HL-60 (cell line): Measurements from ENCODE around the gene GADD45B.

Experiments
- POLR2AphosphoS5 ChIP-seq: IDR thresholded peaks from 2 replicates; pipeline ENCODE4 v1.6.1; 2012; ENCODE audit warnings: low read depth
- TF ChIP-seq, protein P1 (sequence below): IDR thresholded peaks from one replicate; pipeline ENCODE4 v1.5.1; 2011; ENCODE audit warnings: low read length, control low read depth, inconsistent platforms; ENCODE audit not compliant: insufficient read depth

DNA sequence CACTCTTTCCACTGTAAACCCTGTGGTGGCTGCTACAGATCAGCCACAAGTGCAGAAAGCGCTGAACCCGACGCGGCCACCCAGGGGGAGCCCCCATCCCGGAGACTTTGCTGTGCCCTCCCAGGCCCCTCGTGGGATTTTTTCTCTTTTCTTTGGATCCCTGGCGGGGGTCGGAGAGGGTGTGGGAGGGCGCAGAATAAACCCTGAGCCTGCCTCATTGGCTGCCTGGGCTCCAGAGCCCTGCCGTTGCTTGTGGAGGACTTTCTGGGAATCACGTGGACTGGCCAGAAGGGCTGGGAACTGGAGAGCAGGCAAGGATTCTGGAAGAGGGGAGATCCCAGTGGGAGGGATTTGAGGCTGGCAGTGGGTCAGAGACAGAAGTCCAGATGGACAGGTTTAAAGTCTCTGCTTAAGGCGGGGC is 24.9 kb downstream of the GADD45B start:
- TF ChIP-seq, protein P1, sequence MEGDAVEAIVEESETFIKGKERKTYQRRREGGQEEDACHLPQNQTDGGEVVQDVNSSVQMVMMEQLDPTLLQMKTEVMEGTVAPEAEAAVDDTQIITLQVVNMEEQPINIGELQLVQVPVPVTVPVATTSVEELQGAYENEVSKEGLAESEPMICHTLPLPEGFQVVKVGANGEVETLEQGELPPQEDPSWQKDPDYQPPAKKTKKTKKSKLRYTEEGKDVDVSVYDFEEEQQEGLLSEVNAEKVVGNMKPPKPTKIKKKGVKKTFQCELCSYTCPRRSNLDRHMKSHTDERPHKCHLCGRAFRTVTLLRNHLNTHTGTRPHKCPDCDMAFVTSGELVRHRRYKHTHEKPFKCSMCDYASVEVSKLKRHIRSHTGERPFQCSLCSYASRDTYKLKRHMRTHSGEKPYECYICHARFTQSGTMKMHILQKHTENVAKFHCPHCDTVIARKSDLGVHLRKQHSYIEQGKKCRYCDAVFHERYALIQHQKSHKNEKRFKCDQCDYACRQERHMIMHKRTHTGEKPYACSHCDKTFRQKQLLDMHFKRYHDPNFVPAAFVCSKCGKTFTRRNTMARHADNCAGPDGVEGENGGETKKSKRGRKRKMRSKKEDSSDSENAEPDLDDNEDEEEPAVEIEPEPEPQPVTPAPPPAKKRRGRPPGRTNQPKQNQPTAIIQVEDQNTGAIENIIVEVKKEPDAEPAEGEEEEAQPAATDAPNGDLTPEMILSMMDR = no peak
- no peak for TF ChIP-seq POLR2AphosphoS5
